Mesenchymal stem cell (in vitro differentiated cells and primary cell): ENCODE results near the gene CMYA5.

Experiments used
- DNase-seq: peaks from one replicate; pipeline ENCODE4 v3.0.0-alpha.2; 2013
- H2AFZ ChIP-seq: one replicate; pipeline ENCODE4 v1.6.1; 2013; ENCODE audit warnings: low read depth, mild to moderate bottlenecking, control low read depth, inconsistent platforms, low read length, moderate library complexity
- H2AK5ac ChIP-seq: 2 replicates; pipeline ENCODE4 v1.6.1; 2013; ENCODE audit warnings: low read length, moderate library complexity, mild to moderate bottlenecking, inconsistent platforms; ENCODE audit not compliant: severe bottlenecking
- H2BK120ac ChIP-seq: one replicate; pipeline ENCODE4 v1.6.1; 2013; ENCODE audit warnings: low read depth, mild to moderate bottlenecking, inconsistent platforms, low read length, moderate library complexity
- H2BK12ac ChIP-seq, 2 experiments: one replicate each; pipeline ENCODE4 v1.6.1; 2013; ENCODE audit warnings: inconsistent platforms in 2 of 2, low read length in 2 of 2, mild to moderate bottlenecking in 2 of 2, moderate library complexity in 2 of 2, control low read depth in 1 of 2
- H2BK15ac ChIP-seq: one replicate; pipeline ENCODE4 v1.6.1; 2013; ENCODE audit warnings: mild to moderate bottlenecking, low read depth, inconsistent platforms; ENCODE audit not compliant: poor library complexity, severe bottlenecking
- H2BK5ac ChIP-seq: 2 replicates; pipeline ENCODE4 v1.6.1; 2013; ENCODE audit warnings: low read depth, mild to moderate bottlenecking, low read length, control low read depth, inconsistent platforms; ENCODE audit not compliant: poor library complexity, severe bottlenecking
- H3K14ac ChIP-seq, 2 experiments: one replicate each; pipeline ENCODE4 v1.6.1; 2013; ENCODE audit warnings: inconsistent platforms in 2 of 2, low read length in 2 of 2, control low read depth in 1 of 2, mild to moderate bottlenecking in 1 of 2, moderate library complexity in 1 of 2
- H3K18ac ChIP-seq, 2 experiments: one replicate each; pipeline ENCODE4 v1.6.1; 2013; ENCODE audit warnings: inconsistent platforms in 2 of 2, low read length in 2 of 2, control low read depth in 1 of 2, low read depth in 1 of 2, mild to moderate bottlenecking in 1 of 2
- H3K23ac ChIP-seq, 2 experiments: one replicate each; pipeline ENCODE4 v1.6.1; 2013; ENCODE audit warnings: inconsistent platforms in 2 of 2, low read length in 2 of 2, mild to moderate bottlenecking in 2 of 2, moderate library complexity in 2 of 2, control low read depth in 1 of 2
- H3K27ac ChIP-seq: 2 replicates; pipeline ENCODE4 v1.5.1; 2013; ENCODE audit warnings: mild to moderate bottlenecking, moderate library complexity, low read length, control low read depth, inconsistent platforms; ENCODE audit not compliant: poor library complexity, severe bottlenecking
- H3K27me3 ChIP-seq, 2 experiments: 2 replicates each; pipeline versions ENCODE4 v1.6.1 to v1.7.0; 2013; ENCODE audit warnings: low read length in 2 of 2, mild to moderate bottlenecking in 2 of 2, moderate library complexity in 2 of 2, control low read depth in 1 of 2, inconsistent platforms in 1 of 2; ENCODE audit not compliant: control insufficient read depth in 1 of 2, insufficient read depth in 1 of 2
- H3K36me3 ChIP-seq, 2 experiments: 2 replicates each; pipeline versions ENCODE4 v1.6.1 to v1.7.0; 2013; ENCODE audit warnings: low read length in 2 of 2, control low read depth in 1 of 2, inconsistent platforms in 1 of 2, low read depth in 1 of 2, mild to moderate bottlenecking in 1 of 2; ENCODE audit not compliant: insufficient read depth in 2 of 2, control insufficient read depth in 1 of 2
- H3K4ac ChIP-seq, 2 experiments: one replicate each; pipeline ENCODE4 v1.6.1; 2013; ENCODE audit warnings: inconsistent platforms in 2 of 2, low read length in 2 of 2, mild to moderate bottlenecking in 2 of 2, moderate library complexity in 2 of 2, control low read depth in 1 of 2, low read depth in 1 of 2
- H3K4me1 ChIP-seq: 2 replicates; pipeline ENCODE4 v1.6.1; 2013; ENCODE audit warnings: low read depth, low read length, control low read depth; ENCODE audit not compliant: control insufficient read depth, insufficient read depth
- H3K4me2 ChIP-seq: 2 replicates; pipeline ENCODE4 v1.6.1; 2013; ENCODE audit warnings: low read length, mild to moderate bottlenecking, inconsistent platforms; ENCODE audit not compliant: poor library complexity, severe bottlenecking
- H3K4me3 ChIP-seq, 2 experiments: 2 replicates each; pipeline versions ENCODE4 v1.5.1 to v1.7.0; 2013; ENCODE audit warnings: low read length in 2 of 2, mild to moderate bottlenecking in 2 of 2, control low read depth in 1 of 2, low read depth in 1 of 2; ENCODE audit not compliant: insufficient read depth in 1 of 2
- H3K79me1 ChIP-seq: replicated peaks from 2 replicates; pipeline ENCODE4 v1.6.1; 2013; ENCODE audit warnings: mild to moderate bottlenecking, control low read depth, low read length, inconsistent platforms; ENCODE audit not compliant: poor library complexity, severe bottlenecking
- H3K9ac ChIP-seq: 2 replicates; pipeline ENCODE4 v1.7.0; 2013; ENCODE audit warnings: mild to moderate bottlenecking, low read length, moderate library complexity
- H3K9me3 ChIP-seq: 2 replicates; pipeline ENCODE4 v1.7.0; 2013; ENCODE audit warnings: mild to moderate bottlenecking, low read length; ENCODE audit not compliant: control insufficient read depth
- H4K8ac ChIP-seq: one replicate; pipeline ENCODE4 v1.6.1; 2013; ENCODE audit warnings: inconsistent platforms, mild to moderate bottlenecking, low read length, moderate library complexity
- H4K91ac ChIP-seq: one replicate; pipeline ENCODE4 v1.6.1; 2013; ENCODE audit warnings: mild to moderate bottlenecking, low read length, inconsistent platforms
- WGBS: methylation state at CpG from one replicate; pipeline ENCODE4 v1.1.7; 2013; ENCODE audit warnings: mixed read lengths; 5-methylcytosine and 5-hydroxymethylcytosine counted together

CMYA5 gene

DNA sequence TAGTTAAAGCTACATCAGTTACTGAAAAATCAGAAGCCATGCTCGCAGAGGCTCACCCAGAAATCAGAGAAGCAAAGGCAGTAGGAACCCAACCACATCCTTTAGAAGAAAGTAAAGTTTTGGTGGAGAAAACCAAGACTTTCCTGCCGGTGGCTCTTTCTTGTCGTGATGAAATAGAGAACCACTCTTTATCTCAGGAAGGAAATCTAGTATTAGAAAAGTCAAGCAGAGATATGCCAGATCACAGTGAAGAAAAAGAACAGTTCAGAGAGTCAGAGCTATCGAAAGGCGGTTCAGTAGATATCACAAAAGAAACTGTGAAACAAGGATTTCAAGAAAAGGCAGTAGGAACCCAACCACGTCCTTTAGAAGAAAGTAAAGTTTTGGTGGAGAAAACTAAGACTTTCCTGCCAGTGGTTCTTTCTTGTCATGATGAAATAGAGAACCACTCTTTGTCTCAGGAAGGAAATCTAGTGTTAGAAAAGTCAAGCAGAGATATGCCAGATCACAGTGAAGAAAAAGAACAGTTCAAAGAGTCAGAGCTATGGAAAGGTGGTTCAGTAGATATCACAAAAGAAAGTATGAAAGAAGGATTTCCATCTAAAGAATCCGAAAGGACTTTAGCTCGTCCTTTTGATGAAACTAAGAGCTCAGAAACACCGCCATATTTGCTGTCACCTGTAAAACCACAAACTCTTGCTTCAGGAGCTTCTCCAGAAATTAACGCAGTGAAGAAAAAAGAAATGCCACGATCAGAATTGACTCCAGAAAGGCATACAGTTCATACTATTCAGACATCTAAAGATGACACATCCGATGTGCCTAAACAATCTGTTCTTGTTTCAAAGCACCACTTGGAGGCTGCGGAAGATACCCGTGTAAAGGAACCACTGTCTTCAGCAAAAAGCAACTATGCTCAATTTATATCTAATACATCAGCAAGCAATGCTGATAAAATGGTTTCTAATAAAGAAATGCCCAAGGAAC, 47.2 kb downstream of the CMYA5 start:
- no peak overlapping the region for H4K8ac ChIP-seq
- 85% methylated on average over 14 of the region's 14 CpGs for whole genome bisulfite sequencing
- no peaks in the 10 kb centered on the region for H3K4me1 ChIP-seq
- no peak overlapping the region for H3K4ac ChIP-seq
- H3K4me2 ChIP-seq, result no peak overlapping the region
- H3K9me3 ChIP-seq, result peaks cover 4% of the 10 kb centered on the region
- no peak overlapping the region for H3K18ac ChIP-seq
- H3K36me3 ChIP-seq, result no peaks in the 10 kb centered on the region
- H2AFZ ChIP-seq, result no peak overlapping the region
- H4K91ac ChIP-seq, result no peak overlapping the region
- no peak overlapping the region for H3K9ac ChIP-seq
- no peak overlapping the region for H2BK5ac ChIP-seq
- no peak overlapping the region for H3K27ac ChIP-seq
- H3K27me3 ChIP-seq, result peaks cover 19 to 27% of the 10 kb centered on the region in 2 experiments
- no peak overlapping the region for H3K14ac ChIP-seq
- H2AK5ac ChIP-seq, result no peak overlapping the region
- H3K79me1 ChIP-seq, result no peaks in the 10 kb centered on the region
- H2BK15ac ChIP-seq, result no peak overlapping the region
- no peak overlapping the region for H2BK12ac ChIP-seq
- no peak for DNase-seq
- H2BK120ac ChIP-seq, result no peak overlapping the region
- H3K4me3 ChIP-seq, result no peak overlapping the region
- H3K23ac ChIP-seq, result no peak overlapping the region

DNA sequence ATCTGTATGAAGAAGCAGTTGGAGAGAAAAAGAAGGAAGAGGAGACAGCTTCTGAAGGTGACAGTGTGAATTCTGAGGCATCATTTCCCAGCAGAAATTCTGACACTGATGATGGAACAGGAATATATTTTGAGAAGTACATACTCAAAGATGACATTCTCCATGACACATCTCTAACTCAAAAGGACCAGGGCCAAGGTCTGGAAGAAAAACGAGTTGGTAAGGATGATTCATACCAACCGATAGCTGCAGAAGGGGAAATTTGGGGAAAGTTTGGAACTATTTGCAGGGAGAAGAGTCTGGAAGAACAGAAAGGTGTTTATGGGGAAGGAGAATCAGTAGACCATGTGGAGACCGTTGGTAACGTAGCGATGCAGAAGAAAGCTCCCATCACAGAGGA, 48.7 kb downstream of the CMYA5 start:
- peaks cover 6 to 15% of the 10 kb centered on the region in 2 experiments for H3K27me3 ChIP-seq
- no peak overlapping the region for H2AK5ac ChIP-seq
- no peak overlapping the region for H3K4me3 ChIP-seq
- no peak overlapping the region for H4K8ac ChIP-seq
- H2AFZ ChIP-seq, result no peak overlapping the region
- H2BK5ac ChIP-seq, result no peak overlapping the region
- H2BK15ac ChIP-seq, result no peak overlapping the region
- H3K18ac ChIP-seq, result no peak overlapping the region
- no peak overlapping the region for H2BK120ac ChIP-seq
- no peak overlapping the region for H4K91ac ChIP-seq
- 85% methylated on average over 5 of the region's 5 CpGs for WGBS
- no peak overlapping the region for H3K14ac ChIP-seq
- H3K9me3 ChIP-seq, result peaks cover 4% of the 10 kb centered on the region
- H3K27ac ChIP-seq, result no peak overlapping the region
- H3K4ac ChIP-seq, result no peak overlapping the region
- no peak overlapping the region for H3K23ac ChIP-seq
- H3K9ac ChIP-seq, result no peak overlapping the region
- no peaks in the 10 kb centered on the region for H3K79me1 ChIP-seq
- DNase-seq, result no peak
- H3K36me3 ChIP-seq, result no peaks in the 10 kb centered on the region
- no peak overlapping the region for H3K4me2 ChIP-seq
- no peak overlapping the region for H2BK12ac ChIP-seq
- no peaks in the 10 kb centered on the region for H3K4me1 ChIP-seq

DNA sequence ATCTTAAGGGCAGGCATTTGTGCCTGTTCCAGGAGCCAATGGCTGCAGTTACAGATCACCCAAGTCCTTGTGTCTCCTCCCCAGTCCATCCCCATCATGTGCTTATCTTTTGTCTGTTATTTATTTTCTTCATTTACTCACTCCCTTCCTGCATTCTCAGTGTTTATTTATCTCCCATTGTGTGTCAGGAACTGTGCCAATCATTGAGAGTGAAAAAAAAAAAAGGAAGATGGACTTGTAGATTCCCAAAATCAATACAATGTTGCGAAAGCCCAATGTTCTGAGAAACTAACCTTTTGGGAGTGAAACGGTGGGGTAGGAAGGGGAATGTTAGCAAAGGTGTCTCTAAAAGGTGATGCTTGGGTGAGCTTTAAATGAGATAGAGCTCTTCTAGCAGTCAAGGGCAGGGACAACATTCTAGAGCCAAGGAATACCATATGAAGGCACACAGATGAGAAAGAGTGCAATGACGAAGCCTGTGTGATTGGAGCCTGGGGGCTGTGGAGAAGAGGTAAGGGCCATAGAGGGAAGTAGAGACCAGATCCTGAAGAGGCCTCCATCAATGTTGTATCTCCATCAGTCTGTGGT, 53.0 kb downstream of the CMYA5 start:
- no peak overlapping the region for H2BK15ac ChIP-seq

DNA sequence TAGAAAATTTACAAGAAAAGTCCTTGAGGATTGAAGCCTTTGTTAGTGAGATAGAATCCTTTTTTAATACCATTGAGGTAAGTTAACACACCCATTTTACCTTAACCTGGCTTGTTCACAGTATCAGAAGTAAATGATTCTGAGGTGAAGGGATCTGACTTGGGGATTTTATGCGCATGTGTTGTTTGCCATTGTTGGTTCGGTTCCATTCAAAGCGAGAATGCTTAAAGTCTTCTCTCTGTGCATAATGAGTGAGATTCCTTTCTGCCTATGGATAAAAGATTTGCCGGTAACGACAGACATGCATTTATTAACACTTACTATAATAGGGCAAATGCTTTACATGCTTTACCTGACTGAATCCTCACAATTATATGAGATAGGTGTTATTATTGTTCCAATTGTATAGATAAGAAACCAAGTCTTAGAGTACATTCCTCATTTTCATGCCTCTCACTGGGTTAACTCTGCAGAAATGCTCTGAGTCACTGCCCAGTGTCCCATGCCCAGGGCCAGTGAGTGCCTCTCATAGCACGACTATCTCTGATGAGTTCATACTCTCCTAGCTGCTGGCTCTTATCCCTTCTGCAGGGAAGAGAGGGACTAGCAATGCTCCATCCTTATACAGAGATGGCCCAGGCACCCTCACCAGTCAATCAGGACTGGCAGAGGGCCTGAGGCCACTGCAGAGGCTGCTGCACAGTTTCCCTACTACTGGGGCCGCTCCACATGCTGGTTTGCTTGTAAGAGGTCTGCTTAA, 54.4 kb downstream of the CMYA5 start:
- Histone ChIP-seq H2BK120ac (no peak overlapping the region), H3K36me3 (peaks cover 0 to 6% of the 10 kb centered on the region in 2 experiments), H3K4me3 (no peak overlapping the region), H3K4me2 (no peak overlapping the region), H3K14ac (no peak overlapping the region), H2BK5ac (no peak overlapping the region), H2AK5ac (no peak overlapping the region), H2AFZ (no peak overlapping the region), H2BK15ac (no peak overlapping the region), H3K27me3 (no peaks in the 10 kb centered on the region), H3K4me1 (no peaks in the 10 kb centered on the region), H2BK12ac (no peak overlapping the region), H3K4ac (no peak overlapping the region), H3K18ac (no peak overlapping the region), H4K91ac (no peak overlapping the region), H3K27ac (no peak overlapping the region), H3K9ac (no peak overlapping the region), H3K79me1 (no peaks in the 10 kb centered on the region), H3K9me3 (no peaks in the 10 kb centered on the region), H3K23ac (no peak overlapping the region), H4K8ac (no peak overlapping the region)
- no peak for DNase-seq
- 80% methylated on average over 5 of the region's 7 CpGs for WGBS

More for the DNA sequence above, 53.0 kb downstream of the CMYA5 start:
- Histone ChIP-seq H3K4ac (no peak overlapping the region), H3K27ac (no peak overlapping the region), H3K9ac (no peak overlapping the region), H3K9me3 (no peaks in the 10 kb centered on the region), H3K23ac (no peak overlapping the region), H3K4me1 (no peaks in the 10 kb centered on the region), H2BK12ac (no peak overlapping the region), H2BK5ac (no peak overlapping the region), H2AK5ac (no peak overlapping the region), H3K36me3 (peaks cover 0 to 6% of the 10 kb centered on the region in 2 experiments), H4K91ac (no peak overlapping the region), H3K27me3 (no peaks in the 10 kb centered on the region), H4K8ac (no peak overlapping the region), H3K4me2 (no peak overlapping the region), H3K14ac (no peak overlapping the region), H3K79me1 (no peaks in the 10 kb centered on the region), H2AFZ (no peak overlapping the region), H3K18ac (no peak overlapping the region), H2BK120ac (no peak overlapping the region), H3K4me3 (no peak overlapping the region)
- no peak for DNase-seq
- 93% methylated on average over 3 of the region's 3 CpGs for WGBS
